ENCODE results near the gene AFMID.
"Not testable (repeated sequence)": the region's sequence is repeated elsewhere in the genome, so short reads cannot be mapped to it uniquely, and the experiment has no call there.

The AFMID gene, protein sequence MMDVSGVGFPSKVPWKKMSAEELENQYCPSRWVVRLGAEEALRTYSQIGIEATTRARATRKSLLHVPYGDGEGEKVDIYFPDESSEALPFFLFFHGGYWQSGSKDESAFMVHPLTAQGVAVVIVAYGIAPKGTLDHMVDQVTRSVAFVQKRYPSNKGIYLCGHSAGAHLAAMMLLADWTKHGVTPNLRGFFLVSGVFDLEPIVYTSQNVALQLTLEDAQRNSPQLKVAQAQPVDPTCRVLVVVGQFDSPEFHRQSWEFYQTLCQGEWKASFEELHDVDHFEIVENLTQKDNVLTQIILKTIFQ

DNA sequence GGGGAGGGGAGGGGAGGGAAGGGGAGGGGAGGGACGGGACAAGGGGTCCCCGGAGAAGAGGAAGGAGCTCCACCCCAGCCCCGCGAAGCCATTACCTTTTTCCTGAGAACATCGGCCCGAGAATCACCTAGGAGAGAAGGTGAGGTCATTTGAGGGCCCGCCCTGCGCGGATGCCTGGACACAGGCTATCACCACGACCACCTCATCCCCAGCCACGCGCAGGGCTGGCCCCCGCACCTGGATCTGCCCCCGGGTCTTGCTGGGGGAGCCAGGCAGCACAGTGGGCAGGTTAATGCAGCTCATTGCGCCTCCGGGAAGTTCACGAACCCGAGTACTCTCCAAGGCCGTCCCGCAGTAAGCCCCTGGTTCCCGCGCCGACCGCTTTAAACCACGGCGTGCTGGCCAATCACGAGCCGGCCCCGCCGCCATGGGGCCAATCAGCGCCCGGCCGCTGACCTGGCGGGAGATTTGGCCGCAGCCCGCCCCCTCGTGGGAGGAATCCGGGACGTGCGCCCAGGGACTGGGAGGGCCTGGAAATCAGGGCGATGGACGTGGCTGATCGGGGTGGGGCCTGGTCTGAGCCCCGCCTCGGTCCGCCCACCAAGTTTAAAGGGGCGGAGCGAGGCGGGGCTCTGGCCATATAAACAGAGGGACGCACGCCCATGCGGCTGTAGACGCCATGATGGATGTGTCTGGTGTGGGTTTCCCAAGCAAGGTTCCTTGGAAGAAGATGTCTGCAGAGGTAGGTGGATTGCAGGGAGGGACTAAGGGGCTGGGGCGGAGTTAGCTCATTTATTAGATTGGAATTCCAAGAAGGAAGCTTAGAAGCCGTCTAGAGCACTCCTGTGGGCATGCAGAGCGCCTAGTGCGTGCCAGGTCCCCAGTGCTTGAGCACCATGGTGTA lies at the start of gene AFMID, which contains the start of gene TK1:
Gene AFMID (plus strand): TSS at position 671 of the 904 bp plus-strand sequence. CDS start 9 bp downstream, at position 680.
Gene TK1 (minus strand): TSS at position 361 of the 904 bp plus-strand sequence. CDS start 58 bp downstream, at position 303.
- Histone ChIP-seq H3K36me3 (ENCODE audit: low read length) (no peaks in the 10 kb centered on the region), H3K27ac (ENCODE audit: low read depth, low read length) (peak within 1 kb of the TSS; percentile 77), H3K4me2 (ENCODE audit: low read depth, low read length, poor library complexity, severe bottlenecking) (peak within 1 kb of the TSS; percentile 78), H3K9me3 (ENCODE audit: insufficient read depth, low read length) (no peaks in the 10 kb centered on the region), H2AFZ (ENCODE audit: low read depth, low read length, severe bottlenecking) (no peak within 1 kb of the TSS), H3F3A (ENCODE audit: insufficient read depth) (peaks cover 18% of the 10 kb centered on the region), H3K4me3 (ENCODE audit: insufficient read depth, low read length, poor library complexity, severe bottlenecking) (peak within 1 kb of the TSS; percentile 95), H3K9me2 (replicated peaks; ENCODE audit: insufficient read depth, low read length) (no peaks in the 10 kb centered on the region), H3K79me2 (ENCODE audit: insufficient read depth, low read length) (peaks cover 54% of the 10 kb centered on the region), H3K27me3 (ENCODE audit: low read length) (no peaks in the 10 kb centered on the region), H4K20me1 (ENCODE audit: low read depth, low read length) (no peaks in the 10 kb centered on the region; the same call in 1 of the 2 replicates), H3K9ac (ENCODE audit: low read length) (peak within 1 kb of the TSS; percentile 68)
- no peak for TF ChIP-seq EZH2phosphoT487 (conservative IDR thresholded peaks at IDR 0.05; ENCODE audit: low read length)
- TF ChIP-seq, protein P1, sequence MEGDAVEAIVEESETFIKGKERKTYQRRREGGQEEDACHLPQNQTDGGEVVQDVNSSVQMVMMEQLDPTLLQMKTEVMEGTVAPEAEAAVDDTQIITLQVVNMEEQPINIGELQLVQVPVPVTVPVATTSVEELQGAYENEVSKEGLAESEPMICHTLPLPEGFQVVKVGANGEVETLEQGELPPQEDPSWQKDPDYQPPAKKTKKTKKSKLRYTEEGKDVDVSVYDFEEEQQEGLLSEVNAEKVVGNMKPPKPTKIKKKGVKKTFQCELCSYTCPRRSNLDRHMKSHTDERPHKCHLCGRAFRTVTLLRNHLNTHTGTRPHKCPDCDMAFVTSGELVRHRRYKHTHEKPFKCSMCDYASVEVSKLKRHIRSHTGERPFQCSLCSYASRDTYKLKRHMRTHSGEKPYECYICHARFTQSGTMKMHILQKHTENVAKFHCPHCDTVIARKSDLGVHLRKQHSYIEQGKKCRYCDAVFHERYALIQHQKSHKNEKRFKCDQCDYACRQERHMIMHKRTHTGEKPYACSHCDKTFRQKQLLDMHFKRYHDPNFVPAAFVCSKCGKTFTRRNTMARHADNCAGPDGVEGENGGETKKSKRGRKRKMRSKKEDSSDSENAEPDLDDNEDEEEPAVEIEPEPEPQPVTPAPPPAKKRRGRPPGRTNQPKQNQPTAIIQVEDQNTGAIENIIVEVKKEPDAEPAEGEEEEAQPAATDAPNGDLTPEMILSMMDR (IDR thresholded peaks at IDR 0.05; ENCODE audit: insufficient read depth, low read length, poor library complexity, severe bottlenecking) = no peak

DNA sequence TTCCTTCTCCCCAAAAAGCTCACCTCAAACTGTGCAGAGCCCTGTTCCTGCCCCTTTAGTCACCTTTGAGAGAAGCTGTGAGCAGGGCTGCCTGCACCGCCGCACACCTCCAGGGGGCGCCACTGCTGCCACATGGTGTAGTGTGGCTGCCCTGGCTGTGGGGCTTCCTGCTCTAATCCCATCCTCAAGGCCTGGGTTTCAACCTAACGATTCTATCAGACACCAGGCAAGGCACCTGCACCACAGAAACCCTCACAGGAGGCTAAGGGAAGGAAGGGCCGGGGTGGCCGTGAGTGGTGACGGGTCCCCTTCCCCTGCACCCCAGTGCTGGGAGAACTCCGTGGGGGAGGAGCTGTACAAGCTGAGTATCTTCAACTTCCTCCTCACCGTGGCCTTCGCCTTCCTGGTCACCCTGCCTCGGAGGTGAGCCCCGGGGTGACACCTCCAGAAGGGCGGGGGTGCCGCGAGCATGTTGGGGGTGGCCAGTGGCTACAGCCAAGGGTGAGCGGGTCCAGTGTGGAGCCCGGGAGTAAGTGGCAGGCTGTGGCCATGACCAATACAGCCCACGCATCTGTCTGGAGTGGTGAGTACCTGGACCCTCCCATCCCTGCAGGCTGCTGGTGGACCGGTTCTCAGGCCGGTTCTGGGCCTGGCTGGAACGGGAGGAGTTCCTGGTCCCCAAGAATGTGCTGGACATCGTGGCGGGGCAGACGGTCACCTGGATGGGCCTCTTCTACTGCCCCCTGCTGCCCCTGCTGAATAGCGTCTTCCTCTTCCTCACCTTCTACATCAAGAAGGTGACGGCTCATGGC lies 49.6 kb upstream of the AFMID start:
- peak overlapping the region; percentile 76 for H3K27ac ChIP-seq (ENCODE audit: low read depth, low read length)
- peaks cover 6% of the 10 kb centered on the region; the same call in 1 of the 2 replicates for H3K79me2 ChIP-seq (ENCODE audit: insufficient read depth, low read length)
- no peaks in the 10 kb centered on the region for H3K36me3 ChIP-seq (ENCODE audit: low read length)
- TF ChIP-seq, protein P1 (IDR thresholded peaks at IDR 0.05; ENCODE audit: insufficient read depth, low read length, poor library complexity, severe bottlenecking) = peak; percentile 87
- no peak for TF ChIP-seq EZH2phosphoT487 (conservative IDR thresholded peaks at IDR 0.05; ENCODE audit: low read length)
- no peaks in the 10 kb centered on the region for H3K9me3 ChIP-seq (ENCODE audit: insufficient read depth, low read length)
- no peak overlapping the region for H3K4me3 ChIP-seq (ENCODE audit: insufficient read depth, low read length, poor library complexity, severe bottlenecking)
- no peaks in the 10 kb centered on the region for H4K20me1 ChIP-seq (ENCODE audit: low read depth, low read length)
- H3F3A ChIP-seq (ENCODE audit: insufficient read depth) = peaks cover 42% of the 10 kb centered on the region
- H3K9ac ChIP-seq (ENCODE audit: low read length) = peak overlapping the region; percentile 33
- H3K9me2 ChIP-seq (replicated peaks; ENCODE audit: insufficient read depth, low read length) = no peaks in the 10 kb centered on the region
- H3K4me2 ChIP-seq (ENCODE audit: low read depth, low read length, poor library complexity, severe bottlenecking) = peak overlapping the region; percentile 35
- no peaks in the 10 kb centered on the region for H3K27me3 ChIP-seq (ENCODE audit: low read length)
- no peak overlapping the region for H2AFZ ChIP-seq (ENCODE audit: low read depth, low read length, severe bottlenecking)

DNA sequence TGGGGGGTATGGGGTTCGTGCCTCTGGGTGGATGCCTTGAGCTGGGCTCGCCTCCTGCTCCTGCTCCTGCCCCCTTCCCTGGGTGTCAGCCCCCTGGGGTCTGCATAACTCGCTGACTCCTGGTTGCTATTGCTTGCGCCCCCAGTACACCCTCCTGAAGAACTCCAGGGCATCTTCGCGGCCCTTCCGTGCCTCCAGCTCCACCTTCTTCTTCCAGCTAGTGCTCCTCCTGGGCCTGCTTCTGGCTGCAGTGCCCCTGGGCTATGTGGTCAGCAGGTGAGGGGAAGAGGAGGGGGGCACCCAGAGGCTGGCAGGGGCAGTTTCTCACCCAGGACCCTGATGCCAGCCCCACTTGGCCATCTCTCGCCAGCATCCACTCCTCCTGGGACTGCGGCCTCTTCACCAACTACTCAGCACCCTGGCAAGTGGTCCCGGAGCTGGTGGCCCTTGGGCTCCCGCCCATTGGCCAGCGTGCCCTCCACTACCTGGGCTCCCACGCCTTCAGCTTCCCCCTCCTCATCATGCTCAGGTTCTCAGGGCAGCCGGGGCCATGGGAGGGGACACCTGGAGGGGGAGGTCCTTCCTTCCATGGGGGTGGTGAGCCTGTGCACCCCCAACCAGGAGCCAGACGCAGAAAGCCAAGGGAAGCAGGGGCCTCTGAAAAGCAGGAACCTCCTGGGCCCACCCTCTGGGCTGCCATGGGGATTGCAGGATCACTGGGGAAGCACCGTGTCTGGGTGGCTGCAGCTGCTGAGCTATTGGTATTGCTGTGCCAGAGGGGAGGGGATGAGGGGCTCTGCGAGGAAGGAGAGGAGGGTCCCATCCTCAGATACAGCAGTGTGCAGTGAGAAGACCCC lies 48.7 kb upstream of the AFMID start:
- Histone ChIP-seq H2AFZ (ENCODE audit: low read depth, low read length, severe bottlenecking) (no peak overlapping the region), H3K4me3 (ENCODE audit: insufficient read depth, low read length, poor library complexity, severe bottlenecking) (no peak overlapping the region), H3K9me2 (replicated peaks; ENCODE audit: insufficient read depth, low read length) (no peaks in the 10 kb centered on the region), H3K9ac (ENCODE audit: low read length) (0 out of 2 replicates have a peak overlapping the region, but pooled peaks have one; percentile 33), H3K36me3 (ENCODE audit: low read length) (no peaks in the 10 kb centered on the region), H3K27me3 (ENCODE audit: low read length) (no peaks in the 10 kb centered on the region), H3K4me2 (ENCODE audit: low read depth, low read length, poor library complexity, severe bottlenecking) (no peak overlapping the region), H3F3A (ENCODE audit: insufficient read depth) (peaks cover 35% of the 10 kb centered on the region), H3K27ac (ENCODE audit: low read depth, low read length) (peak overlapping the region; percentile 76), H3K79me2 (ENCODE audit: insufficient read depth, low read length) (no peaks in the 10 kb centered on the region; the same call in 1 of the 2 replicates), H3K9me3 (ENCODE audit: insufficient read depth, low read length) (no peaks in the 10 kb centered on the region), H4K20me1 (ENCODE audit: low read depth, low read length) (no peaks in the 10 kb centered on the region)
- TF ChIP-seq, protein P1 (IDR thresholded peaks at IDR 0.05; ENCODE audit: insufficient read depth, low read length, poor library complexity, severe bottlenecking) = no peak
- no peak for TF ChIP-seq EZH2phosphoT487 (conservative IDR thresholded peaks at IDR 0.05; ENCODE audit: low read length)

DNA sequence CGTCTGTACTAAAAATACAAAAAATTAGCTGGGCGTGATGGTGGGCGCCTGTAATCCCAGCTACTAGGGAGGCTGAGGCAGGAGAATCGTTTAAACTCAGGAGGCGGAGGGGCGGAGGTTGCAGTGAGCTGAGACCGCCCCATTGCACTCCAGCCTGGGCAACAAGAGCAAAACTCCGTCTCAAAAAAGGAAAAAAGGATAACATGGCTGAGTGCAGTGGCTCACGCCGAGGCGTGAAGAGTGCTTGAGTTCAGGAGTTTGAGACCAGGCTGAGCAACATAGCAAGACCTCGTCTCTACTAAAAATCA lies 47.3 kb upstream of the AFMID start:
- H4K20me1 ChIP-seq (ENCODE audit: low read depth, low read length); H3K79me2 ChIP-seq (ENCODE audit: insufficient read depth, low read length); H3K9me2 ChIP-seq (replicated peaks; ENCODE audit: insufficient read depth, low read length); H3K36me3 ChIP-seq (ENCODE audit: low read length); H2AFZ ChIP-seq (ENCODE audit: low read depth, low read length, severe bottlenecking); H3K9me3 ChIP-seq (ENCODE audit: insufficient read depth, low read length); H3K4me3 ChIP-seq (ENCODE audit: insufficient read depth, low read length, poor library complexity, severe bottlenecking); H3K9ac ChIP-seq (ENCODE audit: low read length); H3K27me3 ChIP-seq (ENCODE audit: low read length); H3K27ac ChIP-seq (ENCODE audit: low read depth, low read length); H3K4me2 ChIP-seq (ENCODE audit: low read depth, low read length, poor library complexity, severe bottlenecking): not testable (repeated sequence)
- H3F3A ChIP-seq (ENCODE audit: insufficient read depth) = peaks cover 36% of the 10 kb centered on the region
